Lower leg skin (tissue), 3 donors: Measurements from ENCODE around the gene MYH7.

Experiments used
- CTCF ChIP-seq, 3 donors: fragments of 450-650 bp; IDR thresholded peaks; one replicate each; pipeline ENCODE4 v1.5.1; 2016; ENCODE audit warnings: antibody characterized with exemption in 3 of 3, mild to moderate bottlenecking in 3 of 3, moderate library complexity in 2 of 3
- POLR2A ChIP-seq, 2 donors: fragments of 450-650 bp; IDR thresholded peaks; one replicate each; pipeline ENCODE4 v1.6.1; 2016 to 2017; ENCODE audit warnings: antibody characterized with exemption in 2 of 2, mild to moderate bottlenecking in 1 of 2, moderate library complexity in 1 of 2

DNA sequence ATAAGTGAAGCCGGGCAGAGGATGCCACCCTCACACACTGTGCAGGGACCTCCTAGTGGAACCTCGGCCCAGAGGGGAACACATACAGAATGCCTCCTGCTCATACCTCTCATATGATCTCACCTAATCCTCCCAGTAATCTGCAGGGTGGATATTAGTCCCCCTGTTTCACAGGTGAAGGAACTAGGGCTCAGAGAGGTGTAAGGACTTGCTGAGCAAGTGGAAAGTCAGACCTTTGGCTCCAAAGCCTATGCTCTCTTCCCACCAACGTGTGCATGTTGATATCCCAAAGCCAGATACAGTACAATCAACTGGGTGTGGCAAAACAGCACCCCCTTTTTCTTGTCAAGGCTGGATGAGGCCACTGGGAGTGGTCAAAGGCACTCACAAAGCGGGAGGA lies 31.6 kb downstream of the MYH7 start:
- TF ChIP-seq CTCF (IDR thresholded peaks at IDR 0.05): no peak
- no peak for TF ChIP-seq POLR2A (IDR thresholded peaks at IDR 0.05)
